Spinal cord (tissue), 10 donors: ENCODE measurements around the gene WWOX. TPM values are rescaled to one million over a fixed set of nuclear protein-coding genes. Genes with fewer than 3 reads are reported as not detected.
A peak's percentile ranks its signal among the peaks of the same experiment; 100 is the strongest.
"Not testable (repeated sequence)": the region's sequence is repeated elsewhere in the genome, so short reads cannot be mapped to it uniquely, and the experiment has no call there.

Experiments used
- DNase-seq, 6 donors: peaks; one replicate each; pipeline versions ENCODE4 v3.0.0 to v3.0.0-alpha.2; 2013 to 2015; ENCODE audit warnings: low spot score in 6 of 6, low read depth in 4 of 6
- H3K27ac ChIP-seq: one replicate; pipeline ENCODE4 v1.5.1; 2013; ENCODE audit warnings: low read depth, low read length, control low read depth
- H3K27me3 ChIP-seq: one replicate; pipeline ENCODE4 v1.6.1; 2013; ENCODE audit warnings: low read length; ENCODE audit not compliant: control insufficient read depth, insufficient read depth
- H3K36me3 ChIP-seq: one replicate; pipeline ENCODE4 v1.6.1; 2013; ENCODE audit warnings: low read length; ENCODE audit not compliant: control insufficient read depth, insufficient read depth
- H3K4me1 ChIP-seq: one replicate; pipeline ENCODE4 v1.6.1; 2013; ENCODE audit warnings: low read length; ENCODE audit not compliant: control insufficient read depth, insufficient read depth
- H3K4me3 ChIP-seq: one replicate; pipeline ENCODE4 v1.5.1; 2013; ENCODE audit warnings: low read depth, low read length, control low read depth
- H3K9me3 ChIP-seq: one replicate; pipeline ENCODE4 v1.6.1; 2013; ENCODE audit warnings: low read length; ENCODE audit not compliant: control insufficient read depth, insufficient read depth
- WGBS: methylation state at CpG from one replicate; pipeline ENCODE4 v1.1.5; 2013; ENCODE audit warnings: missing lambda C conversion rate; ENCODE audit not compliant: insufficient coverage; 5-methylcytosine and 5-hydroxymethylcytosine counted together
- polyA plus RNA-seq, 2 donors: library from polyadenylated mRNA; unstranded; fragments of 120-200 nt; gene quantifications; one replicate each; pipeline ENCODE4 v1.2.1, GENCODE V29; 2013; ENCODE audit not compliant: insufficient read length in 2 of 2
- total RNA-seq, 2 donors: library from RNA; depleted of rRNA in 1 of 2; stranded (reverse); fragments of 120-200 nt in 1 of 2; fragments of >200 nt in 1 of 2; gene quantifications; one replicate each; pipeline versions ENCODE4 v1.2.3 to v1.2.4, GENCODE V29; 2013 to 2014
- donor health status: healthy.

WWOX gene
- total and polyA plus RNA-seq, 4 donors = 27.5 to 51.5 (median 32.5) TPM

DNA sequence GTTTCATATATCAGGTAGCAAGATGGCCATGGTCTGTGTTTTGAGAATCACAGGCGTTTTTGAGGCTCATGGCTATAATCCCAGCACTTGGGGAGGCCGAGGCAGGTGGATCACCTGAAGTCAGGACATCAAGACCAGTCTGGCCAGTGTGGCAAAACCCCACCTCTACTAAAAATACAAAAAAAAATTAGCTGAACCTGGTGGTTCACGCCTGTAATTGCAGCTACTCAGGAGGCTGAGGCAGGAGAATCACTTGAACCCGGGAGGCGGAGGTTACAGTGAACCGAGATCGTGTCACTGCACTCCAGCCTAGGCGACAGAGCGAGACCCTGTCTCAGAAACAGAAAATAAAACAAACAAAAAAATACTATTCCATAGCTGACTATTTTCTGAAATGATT, 415.4 kb downstream of the WWOX start:
- H3K4me3 ChIP-seq, DNase-seq, H3K27me3 ChIP-seq, H3K27ac ChIP-seq, H3K36me3 ChIP-seq, H3K9me3 ChIP-seq, H3K4me1 ChIP-seq: not testable (repeated sequence)
- WGBS = 96% methylated on average over 6 of the region's 9 CpGs

DNA sequence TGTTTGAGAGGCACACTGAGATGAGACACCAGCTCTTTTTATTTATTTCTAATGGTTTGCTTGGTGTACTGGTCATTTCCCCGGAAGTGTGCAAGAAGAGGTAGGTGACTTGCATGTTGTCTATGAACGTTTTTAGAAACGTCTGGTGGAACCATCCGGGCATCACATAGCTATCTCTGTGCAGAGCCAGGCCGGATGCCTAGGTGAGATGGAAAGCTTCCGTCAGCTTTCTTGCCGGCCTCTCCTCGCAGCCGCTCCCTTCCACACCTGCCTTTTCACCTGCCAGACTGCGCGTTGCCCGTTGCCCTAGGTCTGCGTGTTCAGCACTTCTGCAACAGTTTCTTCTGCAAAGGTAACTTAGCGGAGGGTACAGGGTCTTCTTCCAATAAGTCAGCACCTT, 416.0 kb downstream of the WWOX start:
- DNase-seq = no peak
- WGBS = 97% methylated on average over 10 of the region's 14 CpGs
- no peaks in the 10 kb centered on the region for H3K36me3 ChIP-seq
- H3K4me3 ChIP-seq = no peak overlapping the region
- H3K4me1 ChIP-seq = no peaks in the 10 kb centered on the region
- H3K9me3 ChIP-seq = no peaks in the 10 kb centered on the region
- H3K27me3 ChIP-seq = no peaks in the 10 kb centered on the region
- H3K27ac ChIP-seq = no peak overlapping the region

DNA sequence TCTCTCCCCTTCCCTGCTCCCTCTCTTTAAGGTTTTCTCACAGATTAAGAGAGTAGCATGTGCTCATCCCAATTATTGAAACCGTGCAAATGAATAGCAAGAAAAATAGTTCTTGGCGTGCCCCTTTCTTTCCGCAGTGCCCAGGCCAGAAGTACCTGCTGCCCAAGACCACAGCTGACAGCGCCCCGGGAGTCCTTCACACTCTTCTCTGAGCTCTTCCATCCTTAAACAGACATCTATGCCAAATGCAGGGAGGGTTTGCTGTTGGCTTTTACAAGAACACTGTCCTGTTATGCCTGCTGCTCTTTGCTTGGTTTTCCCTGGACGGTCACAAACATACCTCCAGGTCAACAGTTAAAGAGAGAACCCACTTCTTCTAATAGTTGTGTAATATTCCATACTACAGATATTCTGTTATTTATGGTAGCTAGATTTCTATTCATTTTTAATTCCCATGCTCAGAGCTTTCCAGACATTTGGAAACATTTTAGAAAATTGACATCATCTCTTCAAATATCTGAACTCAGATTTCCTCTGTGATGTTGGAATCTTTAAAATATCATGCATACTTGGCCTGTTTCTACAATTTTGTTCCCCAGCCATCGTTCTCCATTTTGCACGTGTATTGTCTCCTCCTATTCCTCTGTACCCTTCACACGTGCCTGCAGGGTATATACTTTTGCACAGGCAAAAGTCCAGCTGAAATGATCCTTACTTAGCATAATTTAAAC, 416.7 kb downstream of the WWOX start:
- WGBS = 82% methylated on average over 6 of the region's 9 CpGs
- Histone ChIP-seq H3K9me3 (no peaks in the 10 kb centered on the region), H3K27ac (no peak overlapping the region), H3K36me3 (no peaks in the 10 kb centered on the region), H3K27me3 (no peaks in the 10 kb centered on the region), H3K4me3 (no peak overlapping the region), H3K4me1 (no peaks in the 10 kb centered on the region)
- DNase-seq = no peak

DNA sequence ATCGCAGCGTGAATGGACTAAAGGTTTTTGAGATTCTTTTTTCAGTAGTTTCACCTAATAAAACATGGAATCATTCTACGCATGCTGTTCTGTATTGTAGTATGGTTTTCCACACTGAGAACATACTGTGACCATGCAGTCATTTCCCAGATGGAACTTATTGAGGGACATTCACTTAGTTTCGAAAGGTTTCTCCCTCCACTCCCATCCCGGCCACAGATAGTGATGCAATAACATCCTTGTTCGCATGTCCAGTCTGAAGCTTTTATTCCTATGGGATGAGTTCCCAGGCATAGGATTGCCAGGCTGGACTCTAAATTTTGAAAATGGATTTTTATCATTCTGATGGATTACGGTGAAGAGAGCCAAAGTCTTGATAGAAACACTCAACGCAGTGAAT, 420.4 kb downstream of the WWOX start:
- WGBS = 100% methylated on average over 1 of the region's 8 CpGs

DNA sequence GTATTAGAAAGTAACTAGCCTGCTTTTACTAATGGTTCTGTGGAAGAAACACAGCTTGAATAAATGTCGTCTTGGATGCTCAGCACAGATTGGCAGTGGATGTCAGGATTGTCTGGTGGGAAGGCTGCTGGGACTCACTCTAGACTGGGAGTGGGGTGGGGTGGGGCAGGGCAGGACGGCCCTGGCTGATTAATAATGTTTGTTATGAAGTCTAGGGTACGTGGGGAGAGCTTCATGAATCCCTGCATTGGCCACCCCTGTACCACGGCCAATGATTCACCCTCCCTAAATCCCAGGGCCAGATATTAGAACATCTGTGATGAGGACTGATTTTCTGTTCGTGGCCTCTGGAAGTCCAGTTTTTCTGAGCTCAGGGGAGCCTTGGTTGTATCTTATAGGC, 421.0 kb downstream of the WWOX start:
- H3K27me3 ChIP-seq = no peaks in the 10 kb centered on the region
- H3K9me3 ChIP-seq = no peaks in the 10 kb centered on the region
- 84% methylated on average over 2 of the region's 5 CpGs for WGBS
- H3K4me1 ChIP-seq = peaks cover 2% of the 10 kb centered on the region
- H3K27ac ChIP-seq = no peak overlapping the region
- no peak for DNase-seq
- no peak overlapping the region for H3K4me3 ChIP-seq
- H3K36me3 ChIP-seq = no peaks in the 10 kb centered on the region

More for the DNA sequence above, 420.4 kb downstream of the WWOX start:
- Histone ChIP-seq H3K27me3 (no peaks in the 10 kb centered on the region), H3K27ac (no peak overlapping the region), H3K36me3 (no peaks in the 10 kb centered on the region), H3K4me1 (peaks cover 2% of the 10 kb centered on the region), H3K4me3 (no peak overlapping the region), H3K9me3 (no peaks in the 10 kb centered on the region)
- DNase-seq = no peak

DNA sequence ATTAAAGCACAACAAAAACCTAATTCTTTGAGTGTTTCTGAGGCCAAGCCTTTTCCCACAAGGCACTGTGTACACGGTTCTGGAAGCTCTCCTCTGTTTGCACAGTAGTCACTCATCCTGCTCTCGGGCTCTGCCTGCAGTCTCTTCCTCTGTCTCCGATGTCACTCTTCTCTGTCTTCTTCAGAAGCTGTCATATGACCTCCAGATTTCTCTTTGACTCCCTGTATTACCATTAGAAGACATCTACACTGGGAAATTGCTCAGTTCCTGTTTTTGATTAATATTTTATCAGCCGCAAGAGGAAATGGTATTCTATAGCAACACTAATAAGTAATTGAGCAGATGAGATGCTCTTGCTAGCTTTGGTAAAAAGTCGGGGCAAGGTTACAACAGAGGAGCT, 422.9 kb downstream of the WWOX start:
- Histone ChIP-seq H3K4me1 (peaks cover 2% of the 10 kb centered on the region), H3K27ac (no peak overlapping the region), H3K36me3 (no peaks in the 10 kb centered on the region), H3K27me3 (no peaks in the 10 kb centered on the region), H3K4me3 (no peak overlapping the region), H3K9me3 (no peaks in the 10 kb centered on the region)
- WGBS = 63% methylated on average over 4 of the region's 5 CpGs
- DNase-seq = no peak

DNA sequence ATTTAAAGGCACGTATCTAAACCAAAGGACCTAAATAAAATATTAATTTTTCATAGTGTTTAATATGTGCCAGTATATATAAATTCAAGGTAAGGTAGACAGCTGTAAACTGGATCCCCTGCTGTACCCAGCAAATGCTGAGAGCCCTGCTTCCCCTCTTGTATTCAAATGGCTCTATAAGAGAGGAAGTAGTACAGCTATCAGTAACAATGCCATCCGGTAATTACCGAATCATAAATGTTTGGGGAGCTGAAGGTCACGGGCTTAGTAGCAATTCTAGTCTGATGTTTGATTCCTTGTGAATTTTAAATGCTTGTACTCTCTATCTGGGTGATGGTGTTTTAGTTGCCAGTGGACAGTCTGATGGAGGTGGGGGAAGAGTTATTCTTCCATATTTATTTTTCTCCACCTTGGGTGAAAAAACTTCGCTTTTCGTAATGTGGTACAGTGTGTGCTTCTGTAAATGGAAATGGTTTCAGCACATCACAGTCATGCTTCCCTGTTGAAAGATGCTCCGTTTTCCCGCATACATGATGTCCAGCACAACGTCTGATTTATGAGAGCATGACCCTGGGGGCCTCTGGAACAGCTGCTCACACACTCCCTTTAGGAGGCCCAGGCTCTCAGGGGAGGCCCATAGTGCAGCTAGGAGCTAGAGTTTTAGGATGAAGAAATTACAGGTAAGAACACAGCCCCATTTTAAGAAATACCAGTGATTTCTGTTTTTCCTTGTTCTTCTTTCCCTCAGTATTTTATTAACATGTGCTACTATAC, 423.9 kb downstream of the WWOX start:
- H3K27ac ChIP-seq = no peak overlapping the region
- 47% methylated on average over 2 of the region's 9 CpGs for WGBS
- no peaks in the 10 kb centered on the region for H3K36me3 ChIP-seq
- H3K27me3 ChIP-seq = no peaks in the 10 kb centered on the region
- H3K4me1 ChIP-seq = peaks cover 2% of the 10 kb centered on the region
- H3K4me3 ChIP-seq = no peak overlapping the region
- H3K9me3 ChIP-seq = no peaks in the 10 kb centered on the region
- peak in 1 of 6 donors; percentile 32 for DNase-seq

DNA sequence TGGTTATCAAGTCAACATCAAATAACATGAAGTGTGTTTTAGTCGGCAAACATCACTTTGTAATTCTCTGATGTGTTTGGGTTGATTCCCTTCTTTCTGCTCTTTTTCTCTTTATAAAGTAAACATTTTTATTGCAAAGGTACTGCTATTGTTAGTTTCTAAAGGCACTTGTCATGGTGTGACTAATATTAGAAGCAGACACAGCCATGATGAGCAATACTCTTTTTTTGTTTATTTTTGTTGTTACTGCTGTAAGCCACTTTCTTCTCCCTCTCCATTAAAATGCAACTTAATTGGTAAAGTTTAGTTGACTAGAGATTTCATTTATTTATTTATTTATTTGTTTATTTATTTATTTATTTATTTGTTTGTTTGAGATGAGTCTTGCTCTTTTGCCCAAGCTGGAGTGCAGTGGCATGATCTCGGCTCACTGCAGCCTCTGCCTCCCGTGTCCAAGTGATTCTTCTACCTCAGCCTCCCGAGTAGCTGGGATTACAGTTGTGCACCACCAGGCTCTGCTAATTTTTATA, 424.7 kb downstream of the WWOX start:
- Histone ChIP-seq H3K4me3 (no peak overlapping the region), H3K27ac (no peak overlapping the region), H3K9me3 (no peaks in the 10 kb centered on the region), H3K36me3 (no peaks in the 10 kb centered on the region), H3K4me1 (peaks cover 2% of the 10 kb centered on the region), H3K27me3 (no peaks in the 10 kb centered on the region)
- WGBS = 93% methylated on average over 2 of the region's 4 CpGs
- no peak for DNase-seq

DNA sequence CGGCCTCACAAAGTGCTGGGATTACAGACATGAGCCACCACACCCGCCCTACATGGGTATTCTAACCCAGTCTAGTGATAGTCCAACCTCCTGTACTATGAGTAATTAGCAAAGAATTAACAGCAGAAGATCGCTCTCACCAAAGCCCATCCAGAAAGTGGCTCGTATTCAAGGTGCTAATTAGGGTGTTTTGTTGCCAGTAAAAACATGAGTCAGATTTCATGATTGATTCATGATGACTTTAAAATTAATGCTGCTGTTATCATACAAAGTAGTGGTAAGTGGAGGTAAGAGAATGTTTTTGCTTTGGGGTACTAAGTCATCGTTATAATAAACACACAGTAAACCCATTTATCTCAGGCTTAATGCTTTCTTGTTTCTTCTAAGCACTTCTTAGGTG, 428.8 kb downstream of the WWOX start:
- peak in 1 of 6 donors; percentile 24 for DNase-seq
- Histone ChIP-seq H3K27me3 (no peaks in the 10 kb centered on the region), H3K4me1 (peaks cover 2% of the 10 kb centered on the region), H3K36me3 (no peaks in the 10 kb centered on the region), H3K27ac (no peak overlapping the region), H3K9me3 (no peaks in the 10 kb centered on the region), H3K4me3 (no peak overlapping the region)
- WGBS = no CpG with 5 or more reads among the region's 5 CpGs

DNA sequence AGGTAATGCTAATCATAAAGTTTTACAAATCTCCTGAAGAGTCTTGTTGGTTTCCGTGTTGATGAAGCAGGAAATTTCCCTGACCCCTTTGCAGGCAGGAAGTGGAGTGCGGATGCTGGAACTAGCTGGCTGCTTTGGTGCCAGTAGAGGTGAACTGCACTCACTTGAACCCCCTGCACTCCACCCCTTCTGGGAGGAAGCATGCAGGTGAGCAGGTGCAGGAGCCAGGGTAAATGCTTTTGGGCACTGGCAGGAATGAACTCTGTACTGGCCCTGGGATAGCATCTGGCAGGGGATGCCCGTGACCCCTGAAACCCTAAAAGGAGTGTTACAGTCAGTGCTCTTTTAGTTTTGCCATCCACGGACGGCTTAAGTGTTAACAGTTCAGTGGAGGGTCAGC, 430.4 kb downstream of the WWOX start:
- no peak overlapping the region for H3K4me3 ChIP-seq
- no peak for DNase-seq
- H3K9me3 ChIP-seq = no peaks in the 10 kb centered on the region
- no peaks in the 10 kb centered on the region for H3K36me3 ChIP-seq
- no peaks in the 10 kb centered on the region for H3K27me3 ChIP-seq
- WGBS = 94% methylated on average over 5 of the region's 5 CpGs
- H3K4me1 ChIP-seq = no peaks in the 10 kb centered on the region
- no peak overlapping the region for H3K27ac ChIP-seq
